GM19239 (cell line): Measurements from ENCODE around the gene CAPN15.
"Not testable (repeated sequence)": the region's sequence is repeated elsewhere in the genome, so short reads cannot be mapped to it uniquely, and the experiment has no call there.

Experiments used
- DNase-seq: peaks from one replicate; pipeline ENCODE4 v3.0.0; 2011; ENCODE audit warnings: low spot score; ENCODE audit not compliant: insufficient read length
- FAIRE-seq: peaks from 2 replicates; lab custom pipeline; 2011; peaks lifted over from hg19 to GRCh38; lab: Jason Lieb, UNC

Gene CAPN15

GRCh38 chr16:527015-527903, at the start of gene CAPN15:
Gene CAPN15 (plus strand): TSS chr16:527712. CDS start chr16:546839, 19,127 bp downstream.
- DNase-seq, result peak; percentile 92
- FAIRE-seq, result peak; percentile 78

- DNase-seq, FAIRE-seq: not testable (repeated sequence)
Measured at GRCh38 chr16:478287-478686, 49.2 kb upstream of the CAPN15 start.

GRCh38 chr16:482468-483185, 44.9 kb upstream of the CAPN15 start:
- DNase-seq (no peak), FAIRE-seq (no peak)

GRCh38 chr16:483341-484075, 44.0 kb upstream of the CAPN15 start:
- FAIRE-seq (no peak), DNase-seq (no peak)

GRCh38 chr16:489606-490005, 37.9 kb upstream of the CAPN15 start:
- no peak for FAIRE-seq

GRCh38 chr16:490768-491167, 36.7 kb upstream of the CAPN15 start:
- FAIRE-seq, result no peak
- no peak for DNase-seq

More at GRCh38 chr16:489606-490005, 37.9 kb upstream of the CAPN15 start:
- no peak for DNase-seq

GRCh38 chr16:491220-491919, 36.1 kb upstream of the CAPN15 start:
- no peak for FAIRE-seq
- DNase-seq, result no peak

- FAIRE-seq, result no peak
- no peak for DNase-seq
Measured at GRCh38 chr16:492211-492875, 35.2 kb upstream of the CAPN15 start.

- FAIRE-seq, DNase-seq: not testable (repeated sequence)
Measured at GRCh38 chr16:494676-495075, 32.8 kb upstream of the CAPN15 start.

GRCh38 chr16:495127-495748, 32.3 kb upstream of the CAPN15 start:
- FAIRE-seq (no peak), DNase-seq (peak; percentile 49)

- DNase-seq (no peak), FAIRE-seq (no peak)
Measured at GRCh38 chr16:496097-496886, 31.2 kb upstream of the CAPN15 start.

GRCh38 chr16:497258-497657, 30.3 kb upstream of the CAPN15 start:
- DNase-seq, result no peak
- FAIRE-seq, result no peak

- DNase-seq (no peak), FAIRE-seq (no peak)
Measured at GRCh38 chr16:499924-500323, 27.6 kb upstream of the CAPN15 start.

GRCh38 chr16:500709-501108, 26.8 kb upstream of the CAPN15 start:
- FAIRE-seq (no peak), DNase-seq (no peak)

- FAIRE-seq (no peak), DNase-seq (no peak)
Measured at GRCh38 chr16:502179-502943, 25.2 kb upstream of the CAPN15 start.

- no peak for FAIRE-seq
- no peak for DNase-seq
Measured at GRCh38 chr16:503150-504071, 24.1 kb upstream of the CAPN15 start.
